C4-2B (cell line): ENCODE data around the gene HDX.
A peak's percentile ranks its signal among the peaks of the same experiment; 100 is the strongest.

Experiments used
- H3K27ac ChIP-seq: fragments of 450-650 bp; 2 replicates; pipeline ENCODE4 v1.5.1; 2017
- ZFX ChIP-seq: fragments of 450-650 bp; IDR thresholded peaks from 2 replicates; pipeline ENCODE4 v1.6.1; 2017
- TF ChIP-seq, protein P1 (sequence below): fragments of 450-650 bp; conservative IDR thresholded peaks from 2 replicates; pipeline ENCODE4 v1.5.1; 2017; ENCODE audit warnings: mild to moderate bottlenecking

The HDX gene

DNA sequence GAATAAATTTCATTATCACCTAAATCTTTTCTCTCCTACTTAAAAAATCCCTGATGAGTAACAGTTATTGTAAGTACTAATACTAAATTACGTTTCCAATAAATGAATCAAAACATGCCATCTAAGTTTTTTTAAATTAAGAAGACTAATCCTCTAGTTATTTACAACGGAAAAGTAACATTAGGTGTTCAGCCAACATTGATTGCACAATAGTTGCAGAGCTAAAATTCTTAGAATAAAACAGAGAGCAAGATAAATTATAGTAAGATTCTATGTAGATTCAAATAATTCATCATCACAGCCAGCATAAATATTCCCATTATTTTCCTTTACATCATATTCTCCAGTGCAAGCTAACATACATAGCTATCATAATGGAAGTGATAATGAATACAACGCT, 139.2 kb downstream of the HDX start:
- H3K27ac ChIP-seq = no peak overlapping the region
- TF ChIP-seq, protein P1, sequence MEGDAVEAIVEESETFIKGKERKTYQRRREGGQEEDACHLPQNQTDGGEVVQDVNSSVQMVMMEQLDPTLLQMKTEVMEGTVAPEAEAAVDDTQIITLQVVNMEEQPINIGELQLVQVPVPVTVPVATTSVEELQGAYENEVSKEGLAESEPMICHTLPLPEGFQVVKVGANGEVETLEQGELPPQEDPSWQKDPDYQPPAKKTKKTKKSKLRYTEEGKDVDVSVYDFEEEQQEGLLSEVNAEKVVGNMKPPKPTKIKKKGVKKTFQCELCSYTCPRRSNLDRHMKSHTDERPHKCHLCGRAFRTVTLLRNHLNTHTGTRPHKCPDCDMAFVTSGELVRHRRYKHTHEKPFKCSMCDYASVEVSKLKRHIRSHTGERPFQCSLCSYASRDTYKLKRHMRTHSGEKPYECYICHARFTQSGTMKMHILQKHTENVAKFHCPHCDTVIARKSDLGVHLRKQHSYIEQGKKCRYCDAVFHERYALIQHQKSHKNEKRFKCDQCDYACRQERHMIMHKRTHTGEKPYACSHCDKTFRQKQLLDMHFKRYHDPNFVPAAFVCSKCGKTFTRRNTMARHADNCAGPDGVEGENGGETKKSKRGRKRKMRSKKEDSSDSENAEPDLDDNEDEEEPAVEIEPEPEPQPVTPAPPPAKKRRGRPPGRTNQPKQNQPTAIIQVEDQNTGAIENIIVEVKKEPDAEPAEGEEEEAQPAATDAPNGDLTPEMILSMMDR = no peak

DNA sequence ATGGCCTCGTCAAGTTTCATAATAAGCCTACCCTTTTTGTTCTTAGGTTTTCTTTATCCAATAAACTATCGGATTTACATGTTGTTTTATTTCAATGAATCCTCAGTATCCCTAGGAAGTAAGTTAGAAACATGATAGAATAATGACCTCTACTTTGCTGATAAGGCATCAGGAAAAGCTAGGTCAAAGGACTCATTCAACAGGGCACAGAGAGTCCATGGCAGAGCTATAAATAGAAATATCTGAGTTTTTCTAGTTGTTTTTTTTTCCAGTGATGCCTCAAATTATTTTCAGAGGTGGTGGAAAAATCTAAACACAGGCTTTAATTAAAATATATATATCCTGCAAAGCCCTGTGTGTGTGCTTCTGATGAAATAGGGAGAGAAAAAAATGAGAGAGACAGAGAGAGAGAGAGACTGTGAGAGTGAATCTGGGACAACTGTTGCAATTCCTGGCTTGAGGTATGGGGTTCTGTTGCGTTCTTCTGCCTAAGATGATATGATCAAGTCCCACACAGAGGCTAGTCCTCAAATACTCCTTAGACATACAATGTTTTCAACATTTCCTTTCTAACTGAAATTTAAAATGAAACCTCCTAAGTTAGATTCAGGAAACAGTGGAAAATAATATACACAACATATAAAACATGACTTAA, 139.9 kb downstream of the HDX start:
- H3K27ac ChIP-seq = no peak overlapping the region
- TF ChIP-seq, protein P1 = no peak
- no peak for TF ChIP-seq ZFX

DNA sequence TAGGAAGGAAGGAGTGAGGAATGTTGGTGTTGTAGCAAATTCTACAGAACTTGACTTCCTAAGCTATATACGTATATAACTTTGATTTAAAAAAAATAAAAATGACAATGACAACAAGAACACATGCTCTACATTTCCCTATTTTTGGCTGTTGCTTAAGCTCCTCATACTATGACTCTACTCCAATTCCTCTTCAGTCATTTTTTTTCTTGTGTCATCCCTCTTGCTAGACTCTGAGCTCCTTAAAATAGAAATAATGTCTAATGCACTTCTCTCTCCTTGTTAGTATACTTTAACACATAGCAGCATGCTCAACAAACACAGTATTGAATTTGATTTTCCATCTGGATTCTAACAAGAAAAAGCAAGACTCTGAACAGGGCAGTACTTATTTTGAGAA, 144.0 kb downstream of the HDX start:
- H3K27ac ChIP-seq = no peak overlapping the region
- no peak for TF ChIP-seq ZFX
- TF ChIP-seq, protein P1 = no peak

DNA sequence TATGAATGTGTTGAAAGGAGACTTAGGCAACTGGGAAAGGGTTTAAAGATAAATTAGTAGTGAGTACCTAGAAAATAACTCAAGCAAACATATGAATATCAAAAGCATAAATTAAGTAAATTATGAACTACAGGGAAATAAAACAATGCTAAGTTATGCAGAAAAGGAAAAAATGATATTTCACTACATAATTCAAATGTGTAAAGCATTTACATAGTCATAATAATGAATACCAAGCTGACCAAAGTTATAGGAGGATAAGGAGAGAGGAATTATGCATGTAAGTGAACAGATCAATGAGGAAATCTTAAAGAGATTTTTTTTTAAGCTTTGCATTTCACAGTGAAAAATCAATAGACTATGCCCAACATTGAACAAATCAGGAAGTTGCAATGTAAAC, 145.0 kb downstream of the HDX start:
- TF ChIP-seq, protein P1 = no peak
- no peak for TF ChIP-seq ZFX
- H3K27ac ChIP-seq = no peak overlapping the region

DNA sequence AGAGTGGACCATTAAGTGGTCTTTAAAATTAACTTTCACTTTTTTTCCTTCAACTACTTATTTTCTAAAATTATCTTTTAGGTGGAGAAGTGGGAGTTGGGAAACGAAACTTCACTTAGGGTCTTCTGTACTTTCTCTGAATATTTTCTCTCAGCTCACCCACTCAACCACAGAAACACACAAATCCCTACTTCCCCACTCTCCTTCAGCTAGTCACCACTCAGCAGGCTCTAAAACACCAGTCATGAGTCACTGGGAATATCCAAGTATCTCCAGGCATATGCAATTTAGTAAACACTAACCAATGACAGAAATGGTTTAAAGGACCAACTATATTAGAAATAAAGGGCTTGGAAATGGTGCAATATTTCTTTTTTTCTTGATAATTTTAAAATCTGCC, 161.3 kb downstream of the HDX start:
- TF ChIP-seq, protein P1 = no peak
- no peak for TF ChIP-seq ZFX

DNA sequence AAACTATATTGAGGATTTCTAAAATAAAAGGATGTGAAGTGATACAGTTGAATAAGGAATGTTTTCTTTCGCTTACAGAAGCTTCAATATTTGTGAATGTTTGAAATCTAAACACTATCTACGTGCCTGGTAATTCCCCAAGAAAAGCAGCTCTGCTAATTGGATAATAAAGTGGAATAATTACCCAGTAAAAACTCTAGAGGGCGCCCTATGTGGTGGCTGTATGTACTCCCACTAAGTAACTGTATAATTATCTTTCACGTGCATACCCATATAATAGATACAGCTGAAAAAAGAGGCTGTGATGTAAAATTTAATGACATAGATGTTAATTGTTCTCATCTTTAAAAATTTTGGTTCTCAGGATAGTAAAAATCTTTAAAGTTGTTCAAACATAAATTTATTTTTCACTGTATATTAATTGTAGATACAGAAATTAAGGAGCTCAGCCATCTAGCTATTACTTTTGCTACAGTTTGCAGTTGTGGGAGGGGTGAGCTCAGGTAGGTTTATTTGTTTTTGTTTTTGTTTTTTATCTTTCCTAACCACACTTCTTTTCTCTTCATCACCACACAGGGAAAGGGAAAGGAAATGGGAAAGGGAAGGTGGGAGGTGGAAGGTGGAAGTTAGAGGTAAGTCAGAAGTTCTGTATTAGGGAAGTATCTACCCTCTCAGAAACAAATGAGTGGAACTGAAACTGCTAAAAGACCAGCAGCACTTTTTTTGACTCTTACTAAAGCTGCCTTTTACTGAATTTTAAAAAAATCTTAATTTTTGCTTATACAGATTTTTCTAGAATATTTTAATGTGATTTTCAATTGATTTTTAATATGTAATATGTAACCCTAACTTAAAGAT, 162.5 kb downstream of the HDX start:
- TF ChIP-seq, protein P1 = peak; percentile 78
- TF ChIP-seq ZFX = no peak
- no peak overlapping the region for H3K27ac ChIP-seq

More for the DNA sequence above, 161.3 kb downstream of the HDX start:
- H3K27ac ChIP-seq = no peak overlapping the region

DNA sequence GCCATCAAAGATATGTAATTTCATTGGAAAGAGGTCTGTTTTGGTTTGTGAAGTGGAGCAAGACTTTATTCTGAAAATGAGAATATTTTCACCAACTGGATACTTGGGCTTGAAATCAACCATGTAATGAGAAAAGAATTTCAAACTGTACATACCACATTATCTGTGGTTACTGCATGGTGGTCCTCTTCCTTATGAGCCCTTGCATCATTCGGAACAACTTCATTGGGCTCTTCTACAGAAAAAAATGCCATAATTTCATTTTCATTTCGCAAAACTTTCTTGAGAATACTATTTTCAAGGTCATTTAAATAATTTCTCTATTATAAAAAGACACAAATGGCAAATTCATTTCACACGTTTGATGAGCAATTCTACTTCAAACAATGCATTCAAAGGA, 165.6 kb downstream of the HDX start:
- no peak overlapping the region for H3K27ac ChIP-seq
- TF ChIP-seq ZFX = no peak
- TF ChIP-seq, protein P1 = no peak
